Amygdala (tissue), 56 donors: ENCODE data around the gene NFIC.
A peak's percentile ranks its signal among the peaks of the same experiment; 100 is the strongest.

Experiments used
- DNase-seq, 56 donors: peaks; one replicate each; lab custom pipeline; 2025; lab: John Stamatoyannopoulos, UW

The NFIC gene

DNA sequence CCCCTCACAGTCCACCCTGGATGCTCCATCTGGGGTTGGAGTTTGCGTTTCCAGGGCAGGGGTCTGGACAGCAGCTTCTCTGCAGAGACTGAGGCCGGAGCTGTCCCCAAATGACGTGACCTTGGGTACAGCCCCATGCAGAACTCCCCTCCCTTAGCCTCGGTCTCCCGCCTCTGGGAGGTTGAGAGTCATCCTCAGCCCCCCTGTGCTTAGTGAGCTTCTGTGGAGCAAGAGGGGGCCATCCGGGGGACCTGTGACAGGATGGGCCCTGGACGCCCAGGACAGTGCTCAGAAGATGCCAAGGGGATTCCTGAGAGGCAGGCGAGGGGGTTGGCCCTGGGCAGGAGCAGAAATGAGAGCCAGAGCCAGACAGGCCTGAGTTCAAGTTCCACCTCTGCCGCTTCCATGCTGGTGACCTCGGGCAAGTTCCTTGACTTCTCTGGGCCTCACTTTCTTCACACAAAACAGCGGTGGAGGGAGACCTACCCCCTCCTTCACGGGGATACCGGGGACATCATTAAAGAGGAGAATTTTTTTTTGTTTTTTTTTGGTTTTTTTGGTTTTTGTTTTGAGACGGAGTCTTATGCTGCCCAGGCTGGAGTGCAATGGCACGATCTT, 93.7 kb downstream of the NFIC start:
- no peak for DNase-seq

DNA sequence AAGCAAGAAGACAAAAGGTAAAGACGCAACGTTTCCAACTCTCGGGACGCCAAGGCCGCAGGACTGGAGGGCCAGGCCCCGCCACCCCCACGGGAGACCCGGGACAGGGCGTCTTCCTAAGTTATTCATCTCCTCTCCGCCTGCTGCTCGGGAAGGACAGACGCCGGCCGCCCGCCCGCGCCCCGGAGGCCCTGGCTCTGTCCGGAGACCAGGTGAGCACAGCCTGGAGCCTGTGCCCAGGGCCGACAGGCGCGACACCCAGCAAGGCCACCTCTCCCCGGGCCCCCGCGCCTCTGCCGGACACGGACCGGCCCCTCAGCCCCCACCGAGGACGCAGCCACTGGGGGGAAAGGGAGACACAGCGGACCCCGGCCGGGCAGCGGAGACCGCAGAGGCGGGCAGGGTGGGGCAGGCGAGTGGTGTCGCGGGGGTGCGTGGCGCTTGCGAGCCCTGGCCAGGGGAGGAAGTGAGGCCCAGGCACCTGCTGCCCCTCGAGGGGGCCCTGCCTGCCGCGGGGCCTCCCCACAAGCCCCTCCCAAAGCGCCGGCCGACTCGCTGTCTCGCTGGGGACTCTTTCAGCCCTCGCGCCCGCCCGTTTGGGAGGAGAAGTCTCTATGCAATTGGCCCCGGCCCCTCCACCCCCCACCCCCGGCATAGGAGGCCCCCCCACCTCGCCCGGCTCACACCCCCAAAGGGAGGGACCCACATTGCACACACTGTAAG, 96.8 kb downstream of the NFIC start:
- no peak for DNase-seq

DNA sequence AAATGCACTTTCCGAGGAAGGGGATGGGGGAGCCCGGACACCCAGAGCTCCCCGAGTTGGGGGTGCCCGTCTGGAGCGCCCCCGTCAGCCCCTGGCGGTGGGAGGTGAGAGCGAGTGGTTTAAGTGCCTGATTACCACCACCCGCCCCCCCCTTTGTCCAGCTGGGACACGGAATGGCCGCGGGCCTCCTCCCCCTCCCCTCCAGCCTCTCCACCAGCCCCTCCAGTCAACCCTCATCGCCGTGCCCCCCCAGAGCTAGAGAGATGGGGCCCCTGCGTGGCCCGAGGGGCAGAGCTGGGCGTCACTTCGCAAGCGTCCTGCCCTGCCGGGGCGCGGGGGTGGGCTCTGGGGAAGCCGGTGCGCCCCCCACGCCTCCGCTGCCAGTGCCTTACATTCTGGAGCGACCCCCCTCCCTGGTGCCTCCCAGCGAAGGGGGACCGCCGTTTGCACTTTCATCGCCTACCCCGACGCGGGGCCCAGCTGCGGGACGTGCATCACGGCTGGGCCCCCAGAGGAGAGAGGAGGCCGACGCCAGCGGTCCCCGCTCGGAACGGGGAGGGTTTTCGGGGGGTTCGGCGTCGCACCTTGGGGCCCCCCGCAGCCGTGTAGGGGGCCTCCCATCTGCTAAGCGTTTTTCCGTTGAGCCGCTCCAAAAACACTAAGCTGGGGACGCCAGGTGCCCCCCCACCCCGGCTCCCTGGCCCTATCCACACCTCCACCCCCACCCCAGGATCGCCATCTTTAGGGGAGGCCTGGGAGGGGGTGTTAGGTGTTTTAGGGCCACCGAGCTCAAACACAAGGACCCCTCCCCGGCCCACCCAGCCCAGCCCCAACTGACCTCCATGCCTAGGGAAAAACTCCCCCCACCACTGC, 97.6 kb downstream of the NFIC start:
- no peak for DNase-seq

DNA sequence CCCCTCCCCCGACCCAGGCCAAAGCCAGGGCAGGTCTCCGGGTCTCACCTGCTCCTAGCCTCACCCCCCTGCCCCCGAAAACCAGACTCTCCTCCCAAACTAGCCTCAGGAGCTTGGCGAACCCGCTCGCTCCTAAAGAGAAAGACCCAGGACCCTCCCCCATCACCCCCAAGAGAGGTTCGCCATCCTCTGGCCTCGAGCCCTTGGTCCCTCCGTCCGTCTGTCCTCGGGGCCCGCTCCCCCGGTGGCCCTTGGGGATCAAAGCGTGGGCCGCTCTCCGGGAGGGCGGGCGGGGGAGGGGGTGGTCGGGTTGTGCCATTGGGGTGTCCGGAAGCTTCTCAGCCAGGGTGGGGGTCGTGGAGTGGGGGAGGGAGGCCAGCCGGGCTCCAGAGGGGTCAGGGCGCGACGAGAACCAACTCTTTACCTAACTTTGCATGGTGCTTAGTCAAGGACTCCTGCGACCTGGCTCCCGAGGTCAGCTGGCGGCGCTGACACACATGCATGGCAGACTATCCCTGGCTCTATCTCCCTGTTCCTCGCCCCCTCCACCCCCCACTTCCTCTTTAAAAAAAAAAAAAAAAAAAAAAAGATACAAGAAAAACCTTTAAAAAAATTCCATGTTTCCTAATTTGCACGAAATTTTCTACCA, 98.3 kb downstream of the NFIC start:
- DNase-seq: no peak

DNA sequence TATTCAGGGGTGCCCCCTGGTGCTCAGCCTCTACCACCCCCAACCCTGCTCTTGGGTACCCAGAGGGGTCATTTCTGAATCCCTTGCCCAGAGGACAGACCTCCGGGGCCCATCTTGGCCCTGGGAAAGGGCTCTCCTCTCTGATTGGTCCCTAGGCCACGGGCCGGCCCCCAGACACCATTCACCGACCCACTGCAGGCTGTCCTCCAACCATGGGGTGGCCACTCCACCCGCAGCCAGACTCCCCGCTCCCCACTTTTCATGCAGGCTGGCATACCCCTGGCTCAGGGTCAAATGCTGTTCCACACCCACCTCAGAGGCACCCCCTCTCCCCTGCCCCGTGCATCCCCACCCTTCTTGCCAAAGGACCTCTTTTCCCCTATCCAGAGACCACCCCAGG, 99.2 kb downstream of the NFIC start:
- DNase-seq: no peak

DNA sequence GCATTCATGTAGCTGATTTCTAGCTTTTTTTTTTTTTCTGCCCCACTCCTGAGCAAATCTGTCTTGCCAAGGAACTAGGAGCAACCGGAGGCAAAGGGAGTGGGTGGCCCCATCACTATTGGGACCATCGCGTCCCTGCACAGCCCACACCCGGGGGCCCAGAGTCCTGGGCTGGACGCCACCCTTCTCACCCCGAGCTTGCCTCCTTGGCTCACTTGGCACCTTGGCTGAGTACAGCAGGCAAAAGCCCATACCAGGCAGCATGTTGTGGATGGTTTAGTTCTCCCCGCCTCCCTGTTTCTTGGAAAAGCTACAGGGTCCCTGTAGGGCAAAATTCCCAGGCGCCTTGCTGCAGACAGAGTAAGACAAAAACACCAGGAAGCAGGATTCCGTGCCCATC, 100.3 kb downstream of the NFIC start:
- peak in 30 of 56 donors; percentile 11 to 70 (median 36) for DNase-seq

DNA sequence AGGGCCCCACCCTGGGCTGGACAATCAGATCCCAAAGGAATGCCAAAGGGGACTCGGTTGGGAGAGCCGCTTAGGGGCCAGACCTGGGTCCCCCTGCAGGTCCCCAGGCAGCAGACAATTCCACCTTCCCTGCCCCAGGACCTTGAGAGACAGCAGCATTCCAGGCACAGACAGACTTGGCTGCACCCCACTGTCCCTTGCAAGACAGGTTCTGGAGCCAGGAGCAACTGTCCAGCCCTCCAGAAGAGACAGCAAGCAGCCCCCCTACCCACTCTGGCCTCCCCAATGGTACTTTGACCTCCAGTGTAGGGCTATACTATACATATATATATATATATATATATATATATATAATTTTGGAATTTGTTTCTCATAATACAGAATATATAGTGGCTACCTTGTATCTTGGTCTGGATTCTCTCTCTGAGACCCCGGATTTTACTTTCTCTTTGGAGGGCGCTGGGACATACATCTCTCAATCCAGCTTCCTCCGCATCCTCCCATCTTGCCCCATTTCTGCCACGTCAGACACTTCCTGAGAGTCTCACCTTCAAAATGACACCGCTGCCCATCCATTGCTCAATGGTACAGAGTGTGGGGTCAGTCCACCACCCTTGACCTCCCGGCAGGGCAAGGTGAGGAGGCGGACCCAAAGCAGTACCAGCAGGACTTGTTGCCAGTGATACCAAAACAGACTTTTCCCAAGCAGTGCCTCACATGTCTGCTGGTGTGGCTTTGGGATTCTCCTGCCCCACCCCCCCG, 101.2 kb downstream of the NFIC start:
- no peak for DNase-seq

DNA sequence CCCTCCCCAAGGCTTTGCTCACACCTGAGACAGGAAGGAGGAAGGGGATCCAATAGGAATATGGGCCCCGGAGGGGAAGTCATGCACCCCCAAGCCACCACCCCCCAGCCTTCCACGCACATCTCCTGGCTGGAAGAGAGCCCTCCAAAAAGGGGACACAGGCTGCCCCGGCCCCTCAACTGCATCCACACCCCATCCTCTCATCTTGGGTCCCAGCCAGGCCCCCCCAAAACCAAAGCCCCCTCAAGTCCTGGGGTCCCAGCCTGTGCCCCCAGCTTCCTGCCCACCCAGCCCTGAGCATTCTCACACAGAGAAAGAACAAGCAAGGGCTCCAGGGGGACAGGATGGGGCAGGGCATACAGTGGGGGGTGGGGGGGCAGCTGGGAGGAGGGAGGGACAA, 101.8 kb downstream of the NFIC start:
- no peak for DNase-seq

DNA sequence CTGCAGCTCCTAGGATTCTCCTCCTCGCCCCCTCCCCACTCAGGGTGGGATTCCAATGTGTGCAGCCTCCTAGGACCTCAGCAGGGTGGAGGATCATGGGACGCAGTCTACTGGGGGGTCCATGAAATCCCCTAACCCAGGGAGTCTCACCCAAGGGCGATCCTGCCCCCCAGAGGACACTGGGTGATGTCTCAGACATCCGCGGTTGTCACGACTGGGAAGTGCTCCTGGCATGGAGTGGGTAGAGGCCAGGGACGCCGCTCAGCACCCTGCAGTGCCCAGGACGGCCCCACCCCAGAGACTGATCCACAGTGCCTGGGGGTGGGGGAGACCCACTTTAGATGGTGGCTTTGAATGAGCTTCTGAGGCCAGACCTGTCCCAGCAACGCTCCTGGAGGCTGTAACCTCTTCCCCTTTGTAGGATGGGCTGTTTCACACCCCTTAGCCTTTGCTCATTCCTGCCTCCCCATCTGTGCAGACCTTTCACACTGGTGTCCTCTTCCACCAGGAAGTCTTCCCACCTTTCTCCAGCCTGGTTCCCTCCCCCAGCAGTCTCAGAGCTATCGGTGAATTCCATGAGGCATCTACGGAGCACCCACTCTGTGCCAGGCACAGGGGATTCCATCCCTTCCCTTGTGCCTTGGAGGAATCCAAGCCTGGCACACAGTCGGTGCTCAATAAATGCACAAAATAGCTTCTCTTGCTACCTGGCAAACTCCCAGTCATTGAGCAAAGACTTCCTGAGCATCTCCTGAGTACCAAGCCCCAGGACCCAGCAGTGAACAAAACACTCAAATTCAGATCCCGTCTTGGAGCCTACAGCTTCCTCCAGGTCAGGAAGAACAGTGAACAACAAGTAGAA, 103.5 kb downstream of the NFIC start:
- DNase-seq: peak in 1 of 56 donors; percentile 13

DNA sequence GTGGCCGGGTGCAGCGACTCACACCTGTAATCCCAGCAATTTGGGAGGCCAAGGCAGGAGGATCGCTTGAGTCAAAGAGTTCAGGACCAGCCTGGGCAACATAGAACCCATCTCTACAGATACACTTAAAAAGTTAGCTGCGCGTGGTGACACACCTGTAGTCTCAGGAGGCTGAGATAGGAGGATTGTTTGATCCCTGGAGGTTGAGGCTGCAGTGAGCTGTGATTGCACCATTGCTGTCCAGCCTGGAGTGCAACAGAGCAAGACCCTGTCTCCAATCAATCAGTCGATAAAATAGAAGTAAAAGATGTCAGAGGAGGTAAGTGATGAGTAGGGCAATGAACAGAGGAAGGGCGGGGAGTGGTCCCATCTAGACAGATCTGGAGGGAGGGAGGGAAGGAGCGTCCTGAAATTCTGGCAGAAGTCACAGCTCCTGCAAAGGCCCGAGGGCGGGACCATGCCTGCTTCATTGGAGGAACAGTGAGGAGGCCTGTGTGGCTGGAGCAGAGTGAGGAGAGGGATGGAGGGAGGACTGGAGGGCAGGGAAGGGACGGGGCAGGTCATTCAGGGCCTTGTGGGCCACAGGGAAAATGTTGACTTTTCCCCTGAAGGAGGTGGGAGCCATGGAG, 104.2 kb downstream of the NFIC start:
- DNase-seq: no peak

DNA sequence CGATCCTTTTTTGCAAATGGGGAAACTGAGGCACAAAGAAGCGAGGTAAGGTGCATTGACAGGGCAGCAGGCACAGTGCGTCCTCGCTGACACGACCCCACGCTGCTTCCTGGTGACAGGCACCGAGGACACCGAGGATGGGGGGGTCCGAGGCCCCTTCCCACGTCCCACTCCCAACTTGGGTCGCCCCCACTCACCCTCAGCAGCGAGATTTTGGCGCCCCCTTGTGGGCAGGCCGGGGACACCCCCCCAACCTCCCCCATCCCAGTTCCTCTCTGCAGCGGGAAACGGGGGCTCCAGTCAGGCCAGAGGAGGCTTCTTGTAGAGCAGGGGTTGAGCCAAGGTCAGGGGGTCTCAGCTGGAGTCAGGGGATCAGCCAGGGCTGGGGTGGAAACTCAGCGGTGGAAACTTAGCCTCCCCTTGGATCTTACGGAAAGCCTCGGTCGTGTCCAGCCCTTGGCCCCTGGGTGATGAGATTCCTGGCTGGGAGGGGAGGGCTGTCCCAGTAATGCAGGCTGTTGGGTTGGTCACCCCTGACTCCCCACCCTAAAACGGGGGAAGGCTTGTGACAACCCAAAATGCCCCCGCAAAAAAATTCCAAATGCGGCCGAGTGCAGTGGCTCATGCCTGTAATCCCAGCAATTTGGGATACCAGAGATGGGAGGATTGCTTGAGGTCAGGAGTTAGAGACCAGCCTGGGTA, 105.7 kb downstream of the NFIC start:
- peak in 12 of 56 donors; percentile 3 to 54 (median 21) for DNase-seq

DNA sequence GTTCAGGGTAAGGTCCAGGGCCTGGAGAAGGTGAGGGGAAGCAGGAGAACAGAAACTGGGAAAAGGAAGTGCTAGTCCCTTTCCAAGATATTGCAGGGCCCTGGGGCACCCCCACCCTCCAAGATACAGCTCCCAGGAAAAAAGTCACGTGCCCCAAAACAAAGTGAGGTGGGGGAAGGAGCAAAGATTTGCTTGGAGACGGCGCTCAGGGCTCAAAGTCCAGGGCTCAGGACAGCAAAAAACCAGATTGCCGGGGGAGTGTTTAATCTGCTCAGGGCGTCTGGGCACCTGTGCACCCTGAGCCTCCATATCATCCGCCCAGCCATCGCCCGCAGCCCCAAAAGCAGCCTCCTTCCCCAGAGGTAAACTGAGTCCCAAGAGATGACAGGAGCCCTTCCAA, 107.6 kb downstream of the NFIC start:
- DNase-seq: no peak

DNA sequence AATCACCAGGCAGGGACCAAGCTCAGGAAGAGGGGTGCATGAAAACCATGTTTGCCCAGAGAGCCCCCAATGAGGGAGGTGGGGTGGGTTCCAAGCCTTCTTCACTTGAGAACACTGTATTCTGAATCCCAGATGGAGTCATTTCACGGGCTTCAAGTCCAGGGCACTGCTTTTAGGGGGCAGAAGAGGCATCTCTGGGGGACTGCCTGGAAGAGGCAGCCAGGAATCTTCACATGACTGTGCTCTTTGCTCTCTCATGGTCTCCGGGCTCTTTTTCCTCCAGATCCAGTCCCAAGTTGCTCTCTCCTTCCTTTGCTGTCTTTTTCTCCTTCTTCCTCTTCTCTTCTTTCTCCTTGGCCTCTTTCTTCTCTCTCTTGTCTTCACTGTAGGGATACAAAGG, 108.2 kb downstream of the NFIC start:
- no peak for DNase-seq

DNA sequence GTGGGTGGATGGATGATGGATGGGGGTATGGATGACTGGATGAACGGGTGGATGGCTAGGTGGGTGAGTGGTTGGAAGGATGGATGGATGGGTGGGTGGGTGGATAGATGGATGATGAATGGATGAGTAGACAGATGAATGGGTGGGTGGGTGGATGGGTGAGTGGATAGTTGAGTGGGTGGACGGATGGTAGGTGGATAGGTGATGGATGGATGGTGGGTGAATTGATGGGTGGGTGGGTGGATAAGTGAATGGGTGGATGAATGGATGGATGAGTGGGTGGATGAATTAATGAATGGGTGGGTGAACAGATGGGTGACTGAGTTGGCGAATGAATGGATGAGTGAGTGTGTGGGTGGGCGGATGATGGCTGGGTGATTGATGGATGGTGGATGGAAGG, 109.1 kb downstream of the NFIC start:
- no peak for DNase-seq

DNA sequence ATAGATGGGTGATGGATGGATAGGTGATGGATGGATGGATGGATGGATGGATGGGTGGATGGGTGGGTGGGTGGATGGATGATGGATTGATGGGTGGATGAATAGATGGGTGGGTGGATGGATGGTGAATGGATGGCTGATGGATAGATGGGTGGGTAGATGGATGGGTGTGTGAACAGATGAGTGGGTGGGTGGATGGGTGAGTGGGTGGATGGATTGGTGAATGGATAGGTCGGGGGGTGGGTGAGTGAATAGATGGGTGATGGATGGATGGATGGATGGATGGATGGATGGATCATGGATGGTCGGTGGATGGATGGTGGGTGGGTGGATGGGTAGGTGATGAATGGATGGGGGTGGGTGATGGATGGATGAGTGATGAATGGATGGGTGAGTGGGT, 110.4 kb downstream of the NFIC start:
- DNase-seq: no peak

DNA sequence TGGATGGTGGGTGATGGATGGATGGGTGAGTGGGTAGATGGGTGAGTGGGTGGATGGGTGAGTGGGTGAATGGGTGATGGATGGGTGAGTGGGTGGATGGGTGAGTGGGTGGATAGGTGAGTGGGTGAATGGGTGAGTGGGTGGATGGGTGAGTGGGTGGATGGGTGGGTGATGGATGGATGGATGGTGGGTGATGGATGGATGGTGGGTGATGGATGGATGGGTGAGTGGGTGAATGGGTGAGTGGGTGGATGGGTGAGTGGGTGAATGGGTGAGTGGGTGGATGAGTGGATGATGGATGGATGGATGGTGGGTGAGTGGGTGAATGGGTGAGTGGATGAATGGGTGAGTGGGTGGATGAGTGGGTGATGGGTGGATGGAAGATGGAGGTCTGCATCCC, 111.1 kb downstream of the NFIC start:
- DNase-seq: no peak

DNA sequence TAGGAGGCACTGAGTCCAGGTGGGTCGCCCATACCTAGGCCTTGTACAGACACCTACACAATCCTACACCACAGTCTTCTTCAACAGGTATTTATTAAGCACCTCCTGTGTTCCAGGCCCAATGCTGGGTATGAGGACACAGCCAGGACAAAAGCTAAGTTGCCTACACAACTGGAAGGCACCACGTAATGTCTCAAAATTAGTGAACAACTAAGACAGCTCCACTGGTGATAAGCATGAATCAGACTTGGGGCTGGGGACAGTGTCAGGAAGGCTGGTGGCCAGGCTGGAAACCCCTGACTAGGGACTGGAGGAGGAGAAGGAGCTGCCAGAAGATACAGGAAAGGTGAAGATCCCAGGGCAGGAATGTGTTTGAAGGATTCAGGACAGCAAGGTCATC, 111.6 kb downstream of the NFIC start:
- DNase-seq: no peak
